ENCODE data around the gene JAM3.

DNA sequence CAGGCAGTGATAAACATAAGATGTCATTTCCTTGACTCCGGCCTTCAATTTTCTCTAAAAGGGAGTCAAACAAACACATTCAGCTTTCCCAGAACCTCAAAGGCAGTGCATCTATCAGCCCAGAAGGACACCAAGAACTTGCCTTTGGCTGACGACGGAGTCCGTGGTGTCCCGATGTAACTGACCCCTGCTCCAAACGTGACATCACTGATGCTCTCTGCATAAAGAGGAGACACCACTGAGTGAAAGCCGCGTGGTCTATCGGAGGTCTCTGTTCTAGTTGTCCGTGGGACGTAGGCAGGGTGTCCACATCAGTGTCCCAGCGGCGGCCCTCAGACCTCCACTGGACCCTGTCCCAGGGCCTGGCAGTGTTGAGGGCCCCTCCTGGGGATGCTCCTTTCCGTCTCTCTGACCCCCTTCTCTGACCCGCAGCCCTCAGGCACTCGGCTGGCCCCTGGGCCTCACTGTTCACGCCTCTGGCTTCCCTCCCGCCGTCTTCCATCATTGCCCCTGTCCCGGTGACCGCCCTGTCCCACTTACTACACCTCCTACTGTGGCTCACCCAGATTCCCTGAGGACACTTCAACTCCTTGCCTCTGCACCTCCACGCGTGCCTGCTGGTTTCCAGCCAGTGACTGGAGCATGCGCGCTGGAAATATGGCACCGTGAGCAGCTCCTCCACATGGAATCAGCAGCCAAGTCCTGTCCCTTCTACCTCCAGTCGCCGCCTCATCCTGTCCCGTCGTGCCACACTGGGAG lies 84.5 kb downstream of the JAM3 start:
- TF ChIP-seq, protein P1, sequence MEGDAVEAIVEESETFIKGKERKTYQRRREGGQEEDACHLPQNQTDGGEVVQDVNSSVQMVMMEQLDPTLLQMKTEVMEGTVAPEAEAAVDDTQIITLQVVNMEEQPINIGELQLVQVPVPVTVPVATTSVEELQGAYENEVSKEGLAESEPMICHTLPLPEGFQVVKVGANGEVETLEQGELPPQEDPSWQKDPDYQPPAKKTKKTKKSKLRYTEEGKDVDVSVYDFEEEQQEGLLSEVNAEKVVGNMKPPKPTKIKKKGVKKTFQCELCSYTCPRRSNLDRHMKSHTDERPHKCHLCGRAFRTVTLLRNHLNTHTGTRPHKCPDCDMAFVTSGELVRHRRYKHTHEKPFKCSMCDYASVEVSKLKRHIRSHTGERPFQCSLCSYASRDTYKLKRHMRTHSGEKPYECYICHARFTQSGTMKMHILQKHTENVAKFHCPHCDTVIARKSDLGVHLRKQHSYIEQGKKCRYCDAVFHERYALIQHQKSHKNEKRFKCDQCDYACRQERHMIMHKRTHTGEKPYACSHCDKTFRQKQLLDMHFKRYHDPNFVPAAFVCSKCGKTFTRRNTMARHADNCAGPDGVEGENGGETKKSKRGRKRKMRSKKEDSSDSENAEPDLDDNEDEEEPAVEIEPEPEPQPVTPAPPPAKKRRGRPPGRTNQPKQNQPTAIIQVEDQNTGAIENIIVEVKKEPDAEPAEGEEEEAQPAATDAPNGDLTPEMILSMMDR (conservative IDR thresholded peaks at IDR 0.05; ENCODE audit: low read depth, low read length) = no peak
- no peak for TF ChIP-seq CHD1 (IDR thresholded peaks at IDR 0.05; ENCODE audit: low read depth, low read length)
- TF ChIP-seq RCOR1 (IDR thresholded peaks at IDR 0.05; ENCODE audit: insufficient replicate concordance, low read length) = no peak
- TF ChIP-seq, protein P2, sequence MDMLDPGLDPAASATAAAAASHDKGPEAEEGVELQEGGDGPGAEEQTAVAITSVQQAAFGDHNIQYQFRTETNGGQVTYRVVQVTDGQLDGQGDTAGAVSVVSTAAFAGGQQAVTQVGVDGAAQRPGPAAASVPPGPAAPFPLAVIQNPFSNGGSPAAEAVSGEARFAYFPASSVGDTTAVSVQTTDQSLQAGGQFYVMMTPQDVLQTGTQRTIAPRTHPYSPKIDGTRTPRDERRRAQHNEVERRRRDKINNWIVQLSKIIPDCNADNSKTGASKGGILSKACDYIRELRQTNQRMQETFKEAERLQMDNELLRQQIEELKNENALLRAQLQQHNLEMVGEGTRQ (IDR thresholded peaks at IDR 0.05; ENCODE audit: low read depth, low read length) = no peak
- no peak for TF ChIP-seq CEBPB (IDR thresholded peaks at IDR 0.05; ENCODE audit: low read depth, low read length)
- no peak for TF ChIP-seq POLR2A (IDR thresholded peaks at IDR 0.05; ENCODE audit: low read depth, low read length)
- no peak for TF ChIP-seq MAFK (IDR thresholded peaks at IDR 0.05; ENCODE audit: low read depth, low read length)
- TF ChIP-seq BHLHE40 (IDR thresholded peaks at IDR 0.05; ENCODE audit: low read depth, low read length) = no peak
- no peak for TF ChIP-seq RAD21 (IDR thresholded peaks at IDR 0.05; ENCODE audit: low read length)
- no peak for TF ChIP-seq SMC3 (IDR thresholded peaks at IDR 0.05; ENCODE audit: low read depth, low read length)
